Measurements from ENCODE around the gene DAGLB.
A peak's percentile ranks its signal among the peaks of the same experiment; 100 is the strongest.

DAGLB gene

DNA sequence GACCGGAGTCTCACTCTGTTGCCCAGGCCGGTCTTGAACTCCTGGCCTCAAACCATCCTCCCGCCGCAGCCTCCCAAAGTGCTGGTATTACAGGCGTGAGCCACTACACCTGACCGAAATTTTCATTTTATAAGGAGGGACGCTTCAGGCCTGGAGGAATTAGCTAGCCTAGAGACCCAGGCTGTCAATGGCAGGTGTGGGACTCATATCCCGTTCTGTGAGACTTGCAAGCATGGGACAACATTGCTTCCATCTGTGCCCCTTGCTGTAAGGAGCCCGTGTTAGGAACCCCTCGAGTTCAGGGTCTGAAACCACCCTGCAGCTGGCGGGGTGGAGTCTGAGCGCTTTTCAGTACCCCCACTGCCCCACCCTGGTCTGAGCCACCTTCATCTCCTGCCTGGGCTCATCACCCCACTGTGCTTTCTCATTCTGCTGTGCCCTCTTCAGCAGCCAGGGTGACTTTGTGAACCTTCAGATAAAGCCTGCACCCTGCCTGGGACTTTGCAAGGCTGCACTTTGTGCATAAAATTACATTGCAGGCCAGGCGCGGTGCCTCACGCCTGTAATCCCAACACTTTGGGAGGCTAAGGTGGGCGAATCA, 1.3 kb upstream of the DAGLB start:
- H3K4me3 Mint-ChIP-seq, result peak overlapping the region; percentile 66
- no peak for DNase-seq
- H3K36me3 Mint-ChIP-seq (ENCODE audit: low read depth), result peaks cover 34% of the 10 kb centered on the region
- peak overlapping the region; percentile 50 for H3K27ac Mint-ChIP-seq
- peaks cover 30% of the 10 kb centered on the region for H3K4me1 Mint-ChIP-seq (ENCODE audit: low read depth)
- no peaks in the 10 kb centered on the region for H3K9me3 Mint-ChIP-seq
- H3K27me3 Mint-ChIP-seq, result no peaks in the 10 kb centered on the region

DNA sequence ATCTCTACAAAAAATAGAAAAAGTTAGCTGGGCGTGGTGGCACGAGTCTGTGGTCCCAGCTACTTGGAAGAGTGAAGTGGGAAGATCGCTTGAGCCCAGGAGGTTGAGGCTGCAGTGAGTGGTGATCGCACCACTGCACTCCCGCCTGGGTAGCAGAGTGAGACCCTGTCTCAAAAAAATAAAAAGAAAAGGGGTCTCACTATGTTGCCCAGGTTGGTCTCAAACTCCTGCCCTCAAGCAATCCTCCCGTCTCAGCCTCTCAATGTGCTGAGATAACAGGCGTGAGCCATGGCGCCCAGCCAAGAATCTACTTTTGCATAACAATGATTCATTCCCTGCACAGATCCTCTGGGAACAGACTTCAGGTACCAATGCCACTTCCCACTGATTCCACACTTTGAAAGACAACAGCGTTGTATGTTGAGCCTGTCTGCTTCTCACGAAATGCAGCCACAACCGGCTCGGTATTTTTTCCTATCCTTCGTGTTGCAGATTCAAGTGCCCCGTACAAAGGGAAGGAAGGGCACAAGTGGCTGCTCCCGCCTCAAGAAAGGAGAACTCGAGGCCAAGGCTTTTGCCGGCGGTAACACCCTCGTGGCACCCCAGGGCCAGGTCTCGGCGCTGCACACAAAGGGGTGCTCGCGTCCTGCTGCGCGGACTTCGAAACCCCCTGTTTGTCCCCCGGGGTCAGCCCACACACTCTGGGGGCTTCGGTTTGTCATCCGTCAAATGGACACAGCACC, 745 bp downstream of the DAGLB start:
- Mint-ChIP-seq H3K36me3 (ENCODE audit: low read depth) (peaks cover 51% of the 10 kb centered on the region), H3K4me1 (ENCODE audit: low read depth) (peaks cover 43% of the 10 kb centered on the region), H3K27me3 (no peaks in the 10 kb centered on the region), H3K27ac (peak overlapping the region; percentile 96), H3K4me3 (peak overlapping the region; percentile 97), H3K9me3 (no peaks in the 10 kb centered on the region)
- DNase-seq, result peak; percentile 66

DNA sequence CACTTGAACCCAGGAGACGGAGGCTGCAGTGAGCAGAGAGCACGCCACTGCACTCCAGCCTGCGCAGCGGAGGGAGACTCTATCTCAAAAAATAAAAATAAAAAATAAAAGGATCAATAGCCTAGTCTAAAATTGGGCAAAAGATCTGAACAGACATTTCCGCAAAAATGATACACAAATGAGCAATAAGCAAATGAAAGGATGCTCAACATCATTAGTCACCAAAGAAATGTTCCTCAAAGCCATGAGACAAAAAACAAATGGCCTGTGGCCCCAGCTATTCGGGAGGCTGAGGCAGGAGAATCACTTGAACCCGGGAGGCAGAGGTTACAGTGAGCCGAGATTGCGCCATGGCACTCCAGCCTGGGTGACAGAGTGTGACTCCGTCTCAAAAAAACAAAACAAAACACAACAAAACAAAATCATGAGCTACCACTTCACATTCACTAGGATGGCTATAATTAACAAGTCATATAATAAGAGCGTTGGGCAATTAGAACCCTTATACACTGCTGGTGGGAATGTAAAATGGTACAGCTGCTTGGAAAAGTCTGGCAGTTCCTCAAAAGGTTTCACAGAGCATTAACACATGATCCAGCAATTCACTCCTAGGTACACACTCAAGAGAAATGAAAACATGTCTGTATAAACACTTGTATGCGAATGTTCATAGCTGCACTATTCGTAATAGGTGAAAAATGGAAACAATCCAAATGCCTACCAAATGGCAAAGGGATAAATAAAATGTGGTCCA, 3.1 kb downstream of the DAGLB start:
- H3K4me1 Mint-ChIP-seq (ENCODE audit: low read depth), result peaks cover 53% of the 10 kb centered on the region
- H3K27ac Mint-ChIP-seq, result no peak overlapping the region
- H3K9me3 Mint-ChIP-seq, result no peaks in the 10 kb centered on the region
- no peaks in the 10 kb centered on the region for H3K27me3 Mint-ChIP-seq
- no peak for DNase-seq
- H3K4me3 Mint-ChIP-seq, result no peak overlapping the region
- peaks cover 63% of the 10 kb centered on the region for H3K36me3 Mint-ChIP-seq (ENCODE audit: low read depth)

DNA sequence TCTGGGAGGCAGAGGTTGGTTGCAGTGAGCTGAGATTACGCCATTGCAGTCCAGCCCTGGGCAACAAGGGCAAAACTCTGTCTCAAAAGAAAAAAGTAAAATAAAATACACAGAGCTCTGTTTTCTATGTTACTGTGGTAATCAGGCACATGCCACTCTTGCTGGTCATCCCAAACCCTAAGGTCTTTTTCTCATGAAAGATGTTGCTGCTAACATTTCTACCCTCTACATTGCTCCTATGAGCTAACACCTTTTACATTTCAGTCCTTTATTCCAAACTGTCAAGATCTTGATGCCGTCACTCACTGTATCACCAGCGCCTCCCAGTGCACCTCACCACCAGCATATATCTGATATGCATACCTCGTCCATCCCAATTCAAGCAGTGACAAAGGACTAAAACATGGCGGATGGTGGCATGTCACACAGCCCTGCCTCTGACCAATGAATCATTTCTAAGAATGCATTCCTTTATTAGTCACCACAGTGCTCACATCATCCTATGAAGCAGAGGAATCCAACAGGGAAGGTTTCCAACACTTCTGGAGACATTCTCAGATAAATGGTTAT, 4.3 kb downstream of the DAGLB start:
- Mint-ChIP-seq H3K9me3 (no peaks in the 10 kb centered on the region), H3K4me1 (ENCODE audit: low read depth) (peaks cover 57% of the 10 kb centered on the region), H3K27ac (peak overlapping the region; percentile 6), H3K36me3 (ENCODE audit: low read depth) (peaks cover 68% of the 10 kb centered on the region), H3K4me3 (no peak overlapping the region), H3K27me3 (no peaks in the 10 kb centered on the region)
- no peak for DNase-seq

DNA sequence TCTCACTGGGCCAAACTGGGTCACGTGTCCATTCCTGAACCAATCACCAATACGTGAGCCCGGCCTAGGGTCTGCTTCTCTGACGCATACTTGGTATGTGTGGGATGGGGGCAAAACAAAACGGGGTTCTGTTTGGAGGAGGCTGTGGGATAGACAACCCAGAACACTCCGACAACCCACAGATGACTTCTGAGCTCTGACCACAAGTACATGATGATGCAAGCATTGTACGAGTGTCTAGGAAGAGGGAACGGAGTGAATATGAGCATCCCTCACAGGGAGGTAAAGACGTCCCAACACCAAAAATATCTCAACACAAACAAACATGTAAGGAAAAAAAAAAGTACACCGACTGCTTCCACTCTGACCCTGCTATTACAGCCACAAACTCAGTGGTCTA, 5.6 kb downstream of the DAGLB start:
- Mint-ChIP-seq H3K27ac (peak overlapping the region; percentile 9), H3K9me3 (no peaks in the 10 kb centered on the region), H3K4me3 (no peak overlapping the region)

DNA sequence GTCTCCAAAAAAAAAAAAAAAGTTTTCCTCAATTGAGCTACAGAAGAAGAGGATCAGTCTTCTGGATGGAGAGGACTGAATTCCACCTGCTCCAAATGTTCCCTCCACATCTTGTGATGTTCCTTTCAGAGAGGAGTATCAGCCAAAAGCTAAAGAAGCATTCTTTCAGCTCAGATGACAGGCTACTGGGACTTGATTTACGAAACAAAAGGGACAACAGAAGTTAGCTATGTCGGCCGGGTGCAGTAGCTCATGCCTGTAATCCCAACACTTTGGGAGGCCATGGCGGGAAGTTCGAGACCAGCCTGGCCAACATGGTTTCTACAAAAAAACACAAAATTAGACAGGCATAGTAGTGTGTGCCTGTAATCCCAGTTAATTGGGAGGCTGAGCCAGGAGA, 7.4 kb downstream of the DAGLB start:
- no peaks in the 10 kb centered on the region for H3K9me3 Mint-ChIP-seq
- no peak overlapping the region for H3K4me3 Mint-ChIP-seq
- no peak for DNase-seq
- H3K27me3 Mint-ChIP-seq, result no peaks in the 10 kb centered on the region
- H3K36me3 Mint-ChIP-seq (ENCODE audit: low read depth), result peaks cover 61% of the 10 kb centered on the region
- H3K27ac Mint-ChIP-seq, result no peak overlapping the region
- peaks cover 69% of the 10 kb centered on the region for H3K4me1 Mint-ChIP-seq (ENCODE audit: low read depth)

More for the DNA sequence above, 5.6 kb downstream of the DAGLB start:
- Mint-ChIP-seq H3K4me1 (ENCODE audit: low read depth) (peaks cover 67% of the 10 kb centered on the region), H3K36me3 (ENCODE audit: low read depth) (peaks cover 61% of the 10 kb centered on the region), H3K27me3 (no peaks in the 10 kb centered on the region)
- no peak for DNase-seq

DNA sequence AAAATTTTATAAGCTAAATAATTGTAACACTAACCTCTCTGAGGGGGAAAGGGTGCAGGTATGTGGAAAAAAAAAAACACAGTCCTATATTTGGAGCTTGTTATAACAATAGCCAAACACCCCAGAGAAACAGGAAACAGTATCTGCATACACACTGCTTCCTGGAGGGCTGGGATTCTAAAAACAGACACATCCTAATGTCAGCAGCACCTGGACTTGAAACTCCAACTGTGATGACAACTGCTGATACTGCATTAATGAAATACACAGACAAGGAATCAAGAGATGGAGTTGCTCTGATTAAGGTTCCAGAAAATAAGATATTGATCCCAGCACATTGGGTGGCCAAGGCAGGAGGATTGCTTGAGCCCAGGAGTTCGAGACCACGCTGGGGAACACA, 9.3 kb downstream of the DAGLB start:
- Mint-ChIP-seq H3K27ac (peak overlapping the region; percentile 79), H3K36me3 (ENCODE audit: low read depth) (peaks cover 58% of the 10 kb centered on the region), H3K27me3 (no peaks in the 10 kb centered on the region), H3K9me3 (no peaks in the 10 kb centered on the region), H3K4me1 (ENCODE audit: low read depth) (peaks cover 54% of the 10 kb centered on the region), H3K4me3 (no peak overlapping the region)
- no peak for DNase-seq

DNA sequence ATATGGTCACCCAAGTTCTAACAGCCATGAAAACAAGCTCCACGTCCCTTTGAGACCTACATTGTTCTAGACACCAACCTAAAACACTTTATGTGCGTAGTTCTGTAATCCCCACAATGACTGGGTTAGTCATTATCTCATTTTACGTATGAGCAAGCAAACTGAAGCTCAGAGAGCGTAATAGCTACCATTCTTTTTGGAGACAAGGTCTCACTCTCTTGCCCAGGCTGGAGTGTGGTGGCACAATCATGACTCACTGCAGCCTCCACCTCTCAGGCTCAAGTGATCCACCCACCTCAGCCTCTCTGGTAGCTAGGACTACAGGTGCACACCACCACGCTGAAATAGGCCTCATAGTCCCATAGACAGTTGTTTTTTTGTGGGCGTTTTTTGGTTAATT, 10.5 kb downstream of the DAGLB start:
- H3K4me1 Mint-ChIP-seq (ENCODE audit: low read depth), result peaks cover 49% of the 10 kb centered on the region
- H3K9me3 Mint-ChIP-seq, result no peaks in the 10 kb centered on the region
- no peak for DNase-seq
- H3K27me3 Mint-ChIP-seq, result no peaks in the 10 kb centered on the region
- H3K27ac Mint-ChIP-seq, result peak overlapping the region; percentile 57
- H3K36me3 Mint-ChIP-seq (ENCODE audit: low read depth), result peaks cover 58% of the 10 kb centered on the region
- no peak overlapping the region for H3K4me3 Mint-ChIP-seq

DNA sequence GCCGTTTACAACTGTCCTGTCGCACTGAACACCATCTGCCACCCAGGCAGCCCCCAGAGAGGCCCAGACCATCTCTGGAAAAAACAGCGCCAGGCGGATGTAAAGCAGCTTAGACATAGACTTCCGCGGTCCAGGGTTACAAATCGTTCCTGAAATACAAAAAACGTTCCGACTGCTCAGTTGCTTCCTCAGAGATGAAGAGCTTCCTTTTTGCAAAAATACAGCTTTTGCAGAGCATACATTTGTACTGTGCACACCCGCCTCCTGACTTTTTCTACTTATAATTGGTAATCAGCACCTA, 11.4 kb downstream of the DAGLB start:
- DNase-seq, result no peak
- Mint-ChIP-seq H3K4me1 (ENCODE audit: low read depth) (peaks cover 41% of the 10 kb centered on the region), H3K27ac (peak overlapping the region; percentile 80), H3K4me3 (peak overlapping the region; percentile 59), H3K36me3 (ENCODE audit: low read depth) (peaks cover 60% of the 10 kb centered on the region), H3K9me3 (no peaks in the 10 kb centered on the region), H3K27me3 (no peaks in the 10 kb centered on the region)

DNA sequence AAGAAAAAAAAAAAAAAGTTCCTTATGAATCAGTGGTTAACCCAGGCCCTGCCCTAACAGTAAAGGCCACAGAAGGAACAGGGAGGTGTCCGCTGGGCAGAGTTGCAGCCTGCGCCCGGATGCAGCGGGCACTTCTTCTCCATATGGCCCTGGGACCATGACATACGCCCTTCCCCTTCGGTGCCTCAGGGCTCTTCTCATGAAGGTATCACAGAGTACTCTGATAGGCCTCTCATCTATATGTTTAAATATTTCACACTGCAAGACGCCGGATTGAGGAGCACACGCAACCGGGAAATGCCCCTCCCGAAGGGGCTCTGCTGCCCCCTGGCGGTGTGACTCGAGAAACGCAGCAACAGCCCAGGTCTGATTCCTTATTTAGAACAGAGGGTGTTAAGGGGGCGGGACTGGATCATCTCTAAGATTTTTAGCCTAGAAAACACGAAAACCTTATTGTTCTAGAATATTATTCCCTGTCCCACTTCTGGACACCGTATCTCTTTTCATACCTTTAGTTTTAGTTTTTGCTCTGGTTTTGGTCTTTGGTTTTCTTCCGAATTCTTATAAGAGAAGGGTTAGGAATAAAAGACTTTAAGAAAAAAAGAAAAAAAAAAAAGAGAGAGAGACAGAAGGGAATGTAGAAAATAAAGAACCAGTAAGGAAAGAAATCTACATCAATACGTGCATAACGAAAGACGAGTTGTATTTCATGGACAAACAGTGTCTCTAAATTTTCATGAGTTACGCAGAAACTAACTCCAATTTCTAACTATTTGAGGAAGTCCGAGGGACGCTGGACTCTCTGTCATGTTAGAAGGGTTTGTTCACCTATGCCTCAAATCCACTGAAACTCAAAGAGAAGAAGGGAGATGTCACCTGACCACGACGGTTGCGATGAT, 12.0 kb downstream of the DAGLB start:
- Mint-ChIP-seq H3K4me3 (peak overlapping the region; percentile 59), H3K27ac (peak overlapping the region; percentile 80), H3K9me3 (no peaks in the 10 kb centered on the region), H3K27me3 (no peaks in the 10 kb centered on the region), H3K4me1 (ENCODE audit: low read depth) (peaks cover 40% of the 10 kb centered on the region), H3K36me3 (ENCODE audit: low read depth) (peaks cover 64% of the 10 kb centered on the region)
- DNase-seq, result peak; percentile 91

DNA sequence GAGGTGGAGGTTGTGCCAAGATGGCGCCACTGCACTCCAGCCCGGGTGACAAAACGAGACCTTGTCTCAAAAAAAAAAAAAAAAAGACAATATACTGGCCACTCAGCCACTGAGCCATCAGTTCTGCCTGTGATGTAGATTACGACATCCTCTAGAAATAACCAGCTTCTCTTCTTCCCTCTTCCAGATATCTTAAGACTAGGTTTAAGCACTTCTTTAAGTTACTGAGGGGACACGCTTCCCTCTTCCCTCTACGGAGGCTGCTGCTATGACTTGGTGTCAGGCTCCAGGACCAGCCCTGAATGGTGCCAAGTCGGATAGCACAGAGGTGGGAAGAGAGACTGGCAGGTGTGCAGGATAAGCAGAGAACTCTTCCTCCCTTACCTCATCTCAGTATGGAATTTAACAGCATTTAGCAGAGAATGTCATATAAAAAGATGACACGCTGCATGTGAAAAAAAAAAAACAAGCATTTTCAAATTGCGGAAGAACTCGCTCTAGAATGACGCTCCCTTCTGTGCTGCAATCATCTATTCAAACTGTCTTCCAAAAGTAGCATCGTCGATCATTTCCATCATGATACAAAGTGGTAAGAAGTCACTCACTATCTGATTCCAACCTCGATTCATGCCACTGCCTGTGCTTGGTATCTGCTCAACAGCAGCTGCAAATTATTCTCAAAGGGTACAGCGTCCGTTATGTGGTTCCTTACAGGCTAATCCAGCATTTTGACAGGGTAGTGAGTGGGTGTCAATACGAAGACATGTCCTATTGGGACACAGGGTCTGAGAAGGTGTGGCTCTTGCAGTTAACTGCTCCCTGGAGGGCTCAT, 13.8 kb downstream of the DAGLB start:
- no peaks in the 10 kb centered on the region for H3K27me3 Mint-ChIP-seq
- no peak overlapping the region for H3K27ac Mint-ChIP-seq
- no peak for DNase-seq
- H3K9me3 Mint-ChIP-seq, result no peaks in the 10 kb centered on the region
- peaks cover 38% of the 10 kb centered on the region for H3K4me1 Mint-ChIP-seq (ENCODE audit: low read depth)
- H3K36me3 Mint-ChIP-seq (ENCODE audit: low read depth), result peaks cover 67% of the 10 kb centered on the region
- H3K4me3 Mint-ChIP-seq, result no peak overlapping the region

DNA sequence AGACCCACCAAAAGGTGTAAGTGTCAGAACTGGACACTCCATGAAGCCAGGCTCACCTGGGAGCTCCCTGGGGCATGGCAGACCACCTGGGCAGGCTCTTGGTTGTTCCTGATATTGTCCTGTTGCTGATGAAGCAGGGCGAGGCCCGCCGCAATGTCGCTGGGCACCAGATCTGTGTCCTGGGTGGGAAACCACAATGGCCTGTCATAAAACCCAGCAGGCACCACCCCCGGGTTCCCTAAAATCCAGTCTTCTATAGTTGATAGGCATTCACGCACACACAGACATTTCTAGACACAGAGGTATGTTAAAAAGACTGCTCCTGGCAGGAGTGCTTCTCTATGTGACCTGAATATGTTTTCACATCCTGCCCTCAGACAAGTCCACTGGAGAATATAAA, 15.0 kb downstream of the DAGLB start:
- H3K36me3 Mint-ChIP-seq (ENCODE audit: low read depth), result peaks cover 76% of the 10 kb centered on the region
- H3K27me3 Mint-ChIP-seq, result no peaks in the 10 kb centered on the region
- peaks cover 29% of the 10 kb centered on the region for H3K4me1 Mint-ChIP-seq (ENCODE audit: low read depth)
- no peaks in the 10 kb centered on the region for H3K9me3 Mint-ChIP-seq
- H3K4me3 Mint-ChIP-seq, result no peak overlapping the region
- DNase-seq, result no peak
- no peak overlapping the region for H3K27ac Mint-ChIP-seq

DNA sequence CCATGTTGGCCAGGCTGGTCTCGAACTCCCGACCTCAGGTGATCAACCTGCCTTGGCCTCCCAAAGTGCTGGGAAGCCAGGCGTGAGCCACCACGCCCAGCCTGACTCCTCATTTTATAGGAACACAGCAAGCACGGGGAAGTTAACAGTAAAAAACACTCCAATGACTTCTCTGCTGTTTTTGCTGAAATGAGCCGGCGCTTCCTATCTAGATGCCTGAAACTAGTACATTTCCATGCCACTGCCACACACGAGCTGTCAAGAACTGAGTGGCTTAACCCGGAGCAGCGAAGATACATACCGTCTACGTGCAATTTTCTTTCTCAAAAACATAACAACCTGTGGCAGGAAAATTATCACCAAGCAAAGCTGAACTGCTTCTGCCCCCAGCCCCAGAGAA, 16.8 kb downstream of the DAGLB start:
- Mint-ChIP-seq H3K9me3 (no peaks in the 10 kb centered on the region), H3K4me1 (ENCODE audit: low read depth) (peaks cover 13% of the 10 kb centered on the region), H3K36me3 (ENCODE audit: low read depth) (peaks cover 82% of the 10 kb centered on the region), H3K4me3 (no peak overlapping the region), H3K27ac (no peak overlapping the region), H3K27me3 (no peaks in the 10 kb centered on the region)
- no peak for DNase-seq
